ENCODE results near the gene PLD1.

Gene PLD1

GRCh38 chr3:171768281-171768900 is 41.9 kb downstream of the PLD1 start:
- H3K27ac ChIP-seq (ENCODE audit: poor library complexity, severe bottlenecking), result no peak overlapping the region
- no peak for TF ChIP-seq CTCF (IDR thresholded peaks at IDR 0.05; ENCODE audit: poor library complexity, severe bottlenecking)
- no peak for DNase-seq (ENCODE audit: low spot score)
- no peaks in the 10 kb centered on the region for H3K36me3 ChIP-seq (ENCODE audit: low read depth)
- no peaks in the 10 kb centered on the region for H3K27me3 ChIP-seq (ENCODE audit: insufficient read depth, poor library complexity, severe bottlenecking)
- peaks cover 11% of the 10 kb centered on the region for H3K4me1 ChIP-seq (ENCODE audit: insufficient read depth, poor library complexity, severe bottlenecking)
- H3K4me3 ChIP-seq (ENCODE audit: severe bottlenecking), result no peak overlapping the region
- no peak for ATAC-seq (ENCODE audit: low read depth)
- H3K9me3 ChIP-seq (ENCODE audit: severe bottlenecking), result no peaks in the 10 kb centered on the region

GRCh38 chr3:171765511-171765887 is 44.8 kb downstream of the PLD1 start:
- H3K27ac ChIP-seq (ENCODE audit: poor library complexity, severe bottlenecking), result no peak overlapping the region

GRCh38 chr3:171763392-171763791 is 46.9 kb downstream of the PLD1 start:
- TF ChIP-seq CTCF (IDR thresholded peaks at IDR 0.05; ENCODE audit: poor library complexity, severe bottlenecking), result no peak
- ATAC-seq (ENCODE audit: low read depth) (no peak), DNase-seq (ENCODE audit: low spot score) (no peak)
- Histone ChIP-seq H3K4me3 (ENCODE audit: severe bottlenecking) (no peak overlapping the region), H3K27ac (ENCODE audit: poor library complexity, severe bottlenecking) (no peak overlapping the region), H3K27me3 (ENCODE audit: insufficient read depth, poor library complexity, severe bottlenecking) (no peaks in the 10 kb centered on the region), H3K4me1 (ENCODE audit: insufficient read depth, poor library complexity, severe bottlenecking) (no peaks in the 10 kb centered on the region), H3K36me3 (ENCODE audit: low read depth) (no peaks in the 10 kb centered on the region), H3K9me3 (ENCODE audit: severe bottlenecking) (no peaks in the 10 kb centered on the region)

More at GRCh38 chr3:171765511-171765887, 44.8 kb downstream of the PLD1 start:
- no peak for TF ChIP-seq CTCF (IDR thresholded peaks at IDR 0.05; ENCODE audit: poor library complexity, severe bottlenecking)
- no peak overlapping the region for H3K4me3 ChIP-seq (ENCODE audit: severe bottlenecking)
- no peaks in the 10 kb centered on the region for H3K27me3 ChIP-seq (ENCODE audit: insufficient read depth, poor library complexity, severe bottlenecking)
- no peaks in the 10 kb centered on the region for H3K9me3 ChIP-seq (ENCODE audit: severe bottlenecking)
- DNase-seq (ENCODE audit: low spot score) (no peak), ATAC-seq (ENCODE audit: low read depth) (no peak)
- no peaks in the 10 kb centered on the region for H3K36me3 ChIP-seq (ENCODE audit: low read depth)
- no peaks in the 10 kb centered on the region for H3K4me1 ChIP-seq (ENCODE audit: insufficient read depth, poor library complexity, severe bottlenecking)

- H3K27me3 ChIP-seq (ENCODE audit: insufficient read depth, poor library complexity, severe bottlenecking), result no peaks in the 10 kb centered on the region
- no peak for TF ChIP-seq CTCF (IDR thresholded peaks at IDR 0.05; ENCODE audit: poor library complexity, severe bottlenecking)
- ATAC-seq (ENCODE audit: low read depth) (no peak), DNase-seq (ENCODE audit: low spot score) (no peak)
- peaks cover 3% of the 10 kb centered on the region for H3K4me1 ChIP-seq (ENCODE audit: insufficient read depth, poor library complexity, severe bottlenecking)
- no peaks in the 10 kb centered on the region for H3K36me3 ChIP-seq (ENCODE audit: low read depth)
- H3K27ac ChIP-seq (ENCODE audit: poor library complexity, severe bottlenecking), result no peak overlapping the region
- H3K4me3 ChIP-seq (ENCODE audit: severe bottlenecking), result no peak overlapping the region
- no peaks in the 10 kb centered on the region for H3K9me3 ChIP-seq (ENCODE audit: severe bottlenecking)
These were observed 49.8 kb downstream of the PLD1 start for GRCh38 chr3:171760477-171760876.

GRCh38 chr3:171758109-171758508 is 52.2 kb downstream of the PLD1 start:
- TF ChIP-seq CTCF (IDR thresholded peaks at IDR 0.05; ENCODE audit: poor library complexity, severe bottlenecking), result no peak
- ATAC-seq (ENCODE audit: low read depth), result no peak
- no peak overlapping the region for H3K27ac ChIP-seq (ENCODE audit: poor library complexity, severe bottlenecking)

More at GRCh38 chr3:171758109-171758508, 52.2 kb downstream of the PLD1 start:
- Histone ChIP-seq H3K27me3 (ENCODE audit: insufficient read depth, poor library complexity, severe bottlenecking) (no peaks in the 10 kb centered on the region), H3K4me1 (ENCODE audit: insufficient read depth, poor library complexity, severe bottlenecking) (peaks cover 14% of the 10 kb centered on the region), H3K9me3 (ENCODE audit: severe bottlenecking) (no peaks in the 10 kb centered on the region), H3K36me3 (ENCODE audit: low read depth) (no peaks in the 10 kb centered on the region), H3K4me3 (ENCODE audit: severe bottlenecking) (no peak overlapping the region)
- DNase-seq (ENCODE audit: low spot score), result no peak
